Neuron (in vitro differentiated cells): ENCODE results near the gene PFDN6.
"Not testable (repeated sequence)": the region's sequence is repeated elsewhere in the genome, so short reads cannot be mapped to it uniquely, and the experiment has no call there.

Experiments used
- H2AFZ ChIP-seq: one replicate; pipeline ENCODE4 v1.6.1; 2013; ENCODE audit warnings: low read depth, mild to moderate bottlenecking, inconsistent platforms, low read length, moderate library complexity
- H3K27me3 ChIP-seq: one replicate; pipeline ENCODE4 v1.6.1; 2013; ENCODE audit warnings: low read length; ENCODE audit not compliant: insufficient read depth
- H3K36me3 ChIP-seq: one replicate; pipeline ENCODE4 v1.6.1; 2013; ENCODE audit warnings: low read length; ENCODE audit not compliant: insufficient read depth
- H3K4me1 ChIP-seq: one replicate; pipeline ENCODE4 v1.6.1; 2013; ENCODE audit warnings: low read length; ENCODE audit not compliant: insufficient read depth
- H3K4me3 ChIP-seq: 2 replicates; pipeline ENCODE4 v1.5.1; 2013; ENCODE audit warnings: mild to moderate bottlenecking, low read length, moderate library complexity
- H3K9me3 ChIP-seq: one replicate; pipeline ENCODE4 v1.6.1; 2013; ENCODE audit warnings: low read length

PFDN6 gene

DNA sequence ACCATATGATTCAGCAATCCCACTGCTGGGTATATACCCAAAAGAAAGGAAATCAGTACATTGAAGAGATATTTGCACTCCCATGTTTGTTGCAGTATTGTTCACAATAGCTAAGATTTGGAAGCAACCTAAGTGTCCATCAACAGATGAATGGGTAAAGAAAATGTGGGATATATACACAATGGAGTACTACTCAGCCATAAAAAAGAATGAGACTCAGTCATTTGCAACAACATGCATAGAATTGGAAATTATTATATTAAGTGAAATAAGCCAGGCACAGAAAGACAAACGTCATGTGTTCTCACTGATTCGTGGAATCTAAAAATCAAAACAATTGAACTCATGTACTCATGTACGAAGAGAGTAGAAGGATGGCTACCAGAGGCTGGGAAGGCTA lies 26.9 kb upstream of the PFDN6 start:
- not testable (repeated sequence) for H3K4me1 ChIP-seq, H3K27me3 ChIP-seq, H3K9me3 ChIP-seq, H3K4me3 ChIP-seq, H2AFZ ChIP-seq
- H3K36me3 ChIP-seq: peaks cover 68% of the 10 kb centered on the region

DNA sequence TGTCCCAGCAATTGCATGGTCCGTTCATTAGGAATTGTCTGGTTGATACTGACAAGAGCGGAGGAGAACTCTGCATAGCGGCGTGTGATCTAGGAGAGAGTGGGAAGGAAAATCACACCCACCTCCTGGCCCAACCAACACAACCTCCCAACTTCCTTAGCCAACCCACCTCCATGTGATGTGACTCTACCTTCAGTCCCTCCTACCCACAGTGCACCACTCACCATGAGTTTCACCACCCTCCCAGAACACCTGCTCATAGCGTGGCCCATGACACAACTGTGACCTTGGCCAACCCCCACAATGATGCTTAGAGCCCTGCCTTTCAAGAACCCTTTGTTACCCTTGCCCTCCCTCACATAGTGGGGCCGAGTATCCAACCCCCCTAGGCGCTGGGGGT lies 25.4 kb upstream of the PFDN6 start:
- peaks cover 73% of the 10 kb centered on the region for H3K36me3 ChIP-seq
- no peak overlapping the region for H2AFZ ChIP-seq
- no peaks in the 10 kb centered on the region for H3K9me3 ChIP-seq
- no peaks in the 10 kb centered on the region for H3K27me3 ChIP-seq
- H3K4me3 ChIP-seq: no peak overlapping the region
- no peaks in the 10 kb centered on the region for H3K4me1 ChIP-seq

DNA sequence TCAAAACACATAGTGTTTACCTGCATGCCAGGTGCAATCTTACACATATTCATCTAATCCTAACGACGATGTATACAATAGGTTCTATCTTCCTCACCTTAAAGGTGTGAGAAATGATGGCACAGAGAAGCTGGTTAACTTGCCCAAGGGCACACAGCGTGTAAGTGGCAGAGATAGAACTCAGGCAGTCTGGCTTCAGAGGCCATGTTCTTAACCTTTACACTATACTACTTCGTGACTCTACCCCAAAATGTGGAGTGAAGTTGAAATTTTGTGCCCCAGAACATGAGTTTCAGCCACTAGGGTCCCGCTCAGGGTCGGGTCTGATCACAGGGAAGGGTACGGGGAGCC lies 18.3 kb upstream of the PFDN6 start:
- Histone ChIP-seq H3K27me3 (no peaks in the 10 kb centered on the region), H3K36me3 (peaks cover 66% of the 10 kb centered on the region), H3K4me3 (peak overlapping the region; percentile 91), H2AFZ (peak overlapping the region; percentile 93), H3K4me1 (peaks cover 39% of the 10 kb centered on the region), H3K9me3 (no peaks in the 10 kb centered on the region)

DNA sequence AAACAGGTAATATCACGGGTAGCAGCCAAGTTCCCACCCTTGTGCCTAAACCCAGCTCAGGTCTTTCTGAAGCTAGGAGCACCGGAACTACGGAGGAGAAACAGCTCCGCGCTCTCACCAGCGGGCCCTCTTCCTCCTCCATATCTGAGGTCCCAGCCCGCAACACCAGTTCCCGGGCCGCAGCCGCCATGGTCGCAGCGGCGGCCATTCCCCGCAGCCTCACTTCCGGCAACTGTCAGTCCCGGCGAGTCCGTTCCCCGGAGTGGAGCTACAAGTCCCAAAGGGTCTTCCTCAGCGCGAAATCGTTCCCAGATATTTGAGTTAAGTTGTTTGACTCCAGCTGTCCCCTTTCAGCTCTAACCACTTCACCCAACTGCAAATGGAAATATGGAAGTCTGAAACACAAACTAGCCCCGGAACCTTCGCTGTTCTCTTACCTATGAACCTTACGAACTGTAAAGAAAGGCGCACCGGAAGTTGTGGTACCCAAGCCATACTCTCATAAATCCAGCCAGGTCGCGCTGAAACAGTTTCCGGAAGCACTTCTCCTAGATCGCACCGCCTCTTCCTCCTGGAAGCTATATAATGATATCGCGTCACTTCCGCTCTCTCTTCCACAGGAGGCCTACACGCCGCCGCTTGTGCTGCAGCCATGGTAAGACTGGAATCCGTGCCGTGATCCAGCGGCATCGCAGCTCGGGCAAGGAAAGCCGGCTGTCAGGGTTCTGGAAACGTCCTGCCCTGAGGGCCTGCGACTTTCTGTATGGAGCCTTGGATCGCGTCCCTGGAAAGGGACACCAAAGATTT lies 17.7 kb upstream of the PFDN6 start, which contains the start of the genes RPS18 and VPS52:
Gene RPS18 (plus strand): TSS at position 608 of the 807 bp plus-strand sequence. CDS start 45 bp downstream, at position 653.
Gene VPS52 (minus strand): TSS at position 409 of the 807 bp plus-strand sequence. CDS start 201 bp downstream, at position 208.
- peaks cover 66% of the 10 kb centered on the region for H3K36me3 ChIP-seq
- peak within 1 kb of the TSS; percentile 93 for H2AFZ ChIP-seq

DNA sequence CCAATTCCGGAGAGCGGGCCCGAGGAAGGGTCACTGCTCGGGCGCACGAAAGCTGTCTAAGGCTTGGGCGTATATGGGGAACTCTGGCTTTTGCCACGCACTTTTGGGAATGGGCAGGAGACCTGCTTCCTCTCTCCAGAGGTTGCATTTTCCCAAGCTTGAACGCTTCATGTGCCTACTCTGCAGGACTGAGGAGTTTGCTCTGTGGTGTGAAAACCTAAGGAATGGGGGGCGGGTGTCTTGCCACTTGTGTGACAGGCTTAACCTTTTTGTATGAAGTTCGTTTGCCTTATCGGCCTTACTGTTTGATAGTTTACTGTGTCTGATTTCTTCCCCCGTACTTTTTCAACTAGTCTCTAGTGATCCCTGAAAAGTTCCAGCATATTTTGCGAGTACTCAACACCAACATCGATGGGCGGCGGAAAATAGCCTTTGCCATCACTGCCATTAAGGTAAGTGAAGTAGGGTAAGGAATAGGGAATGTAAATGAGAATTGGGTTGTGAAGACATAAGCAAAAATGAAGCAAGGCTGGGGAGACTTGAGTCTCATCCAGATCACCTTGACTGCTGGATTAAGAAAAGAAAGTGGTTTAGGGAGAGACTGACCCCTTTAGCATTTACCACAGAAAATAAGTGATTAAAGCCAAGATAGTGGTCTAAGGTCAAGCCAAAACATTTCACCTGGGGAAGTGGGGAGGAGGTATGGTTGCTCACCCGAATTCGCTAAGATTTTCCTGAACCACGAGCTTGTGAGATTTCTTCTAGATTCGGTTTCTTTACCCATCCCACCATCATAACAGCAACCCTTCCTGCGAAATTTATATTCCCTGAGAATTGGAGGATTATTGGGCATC lies 16.9 kb upstream of the PFDN6 start:
- Histone ChIP-seq H3K36me3 (peaks cover 58% of the 10 kb centered on the region), H2AFZ (no peak overlapping the region), H3K27me3 (no peaks in the 10 kb centered on the region), H3K9me3 (no peaks in the 10 kb centered on the region), H3K4me1 (peaks cover 47% of the 10 kb centered on the region), H3K4me3 (peak overlapping the region; percentile 91)

More for the DNA sequence above, 17.7 kb upstream of the PFDN6 start, which contains the start of the genes RPS18 and VPS52:
- H3K4me3 ChIP-seq: peak within 1 kb of the TSS; percentile 91
- peaks cover 44% of the 10 kb centered on the region for H3K4me1 ChIP-seq
- H3K27me3 ChIP-seq: no peaks in the 10 kb centered on the region
- H3K9me3 ChIP-seq: no peaks in the 10 kb centered on the region

DNA sequence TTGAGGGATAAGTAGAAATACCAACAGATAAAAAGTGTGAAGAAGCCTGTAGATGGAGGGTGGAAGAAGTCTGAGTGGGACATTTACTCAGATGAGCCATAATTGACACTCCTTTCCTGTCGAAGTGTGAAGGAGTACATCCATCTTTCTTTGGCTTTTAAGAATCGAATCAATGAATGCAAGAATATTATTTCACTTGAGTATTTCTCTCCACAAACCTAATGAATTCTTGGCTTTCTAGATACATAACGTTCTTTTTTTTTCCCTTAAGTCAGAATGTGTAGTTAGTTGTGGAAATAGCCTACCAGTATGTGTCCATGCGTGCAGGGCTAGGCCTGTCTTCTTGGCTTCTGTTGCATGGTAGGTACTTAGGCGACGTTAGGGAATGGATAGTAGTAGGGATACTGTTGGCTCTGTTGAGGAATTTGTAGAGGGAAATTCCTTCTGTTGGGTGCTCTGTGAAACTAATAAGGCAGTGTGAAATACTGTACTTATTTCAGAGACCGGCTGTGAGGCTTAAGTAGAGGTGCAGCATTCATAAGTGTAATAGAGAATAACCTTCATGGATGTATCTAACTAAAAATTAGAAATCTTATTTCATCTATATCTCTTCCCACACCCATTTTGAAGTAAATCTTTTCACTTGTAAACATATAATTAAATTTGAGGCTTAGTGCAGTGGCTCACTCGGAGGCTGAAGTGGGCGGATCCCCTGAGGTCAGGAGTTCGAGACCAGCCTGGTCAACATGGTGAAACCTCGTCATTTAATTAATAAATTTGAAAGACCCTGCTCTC lies 16.1 kb upstream of the PFDN6 start:
- H3K4me3 ChIP-seq: peak overlapping the region; percentile 91
- H3K4me1 ChIP-seq: peaks cover 47% of the 10 kb centered on the region
- H3K36me3 ChIP-seq: peaks cover 49% of the 10 kb centered on the region
- H3K9me3 ChIP-seq: no peaks in the 10 kb centered on the region
- no peak overlapping the region for H2AFZ ChIP-seq
- H3K27me3 ChIP-seq: no peaks in the 10 kb centered on the region

DNA sequence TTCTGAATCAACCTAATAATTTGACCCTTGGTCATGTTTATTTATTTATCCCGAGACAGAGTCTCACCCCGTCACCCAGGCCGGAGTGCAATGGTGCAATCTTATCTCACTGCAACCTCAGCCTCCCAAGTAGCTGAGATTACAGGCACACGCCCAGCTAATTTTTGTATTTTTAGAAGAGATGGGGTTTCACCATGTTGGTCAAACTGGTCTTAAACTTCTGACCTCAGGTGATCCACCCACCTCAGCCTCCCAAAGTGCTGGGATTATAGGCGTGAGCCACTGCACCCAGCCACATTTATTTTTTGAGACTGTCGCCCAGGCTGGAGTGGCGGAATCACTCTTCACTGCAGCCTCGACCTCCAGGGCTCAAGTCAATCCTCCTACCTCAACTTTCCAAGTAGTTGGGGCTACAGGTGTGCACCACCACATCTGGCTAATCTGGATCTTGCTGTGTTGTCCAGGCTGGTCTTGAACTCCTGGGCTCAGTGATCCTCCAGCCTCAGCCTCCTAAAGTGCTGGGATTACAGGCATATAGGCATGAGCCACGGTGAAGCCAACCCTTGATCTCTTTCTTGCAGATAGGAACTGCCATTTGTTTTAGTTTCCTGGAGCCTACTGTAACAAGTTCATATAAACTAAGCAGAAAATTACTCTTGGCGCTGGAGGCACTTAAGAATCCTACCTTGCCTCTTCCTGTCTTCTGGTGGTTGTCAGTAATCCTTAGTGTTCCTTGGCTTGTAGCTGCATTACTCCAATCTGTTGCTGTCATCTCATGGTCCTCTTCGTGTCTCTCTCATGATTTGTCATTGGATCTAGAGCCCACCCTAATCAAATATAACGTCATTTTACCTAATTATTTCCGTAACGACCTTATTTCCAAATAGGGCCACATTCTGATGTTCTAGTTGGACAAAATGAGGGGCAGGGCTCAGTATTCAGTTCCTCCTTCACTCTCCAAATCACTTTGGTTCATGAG lies 15.2 kb upstream of the PFDN6 start:
- Histone ChIP-seq H3K4me3 (no peak overlapping the region), H3K36me3 (peaks cover 41% of the 10 kb centered on the region), H2AFZ (no peak overlapping the region), H3K27me3 (no peaks in the 10 kb centered on the region), H3K9me3 (no peaks in the 10 kb centered on the region), H3K4me1 (peaks cover 47% of the 10 kb centered on the region)

DNA sequence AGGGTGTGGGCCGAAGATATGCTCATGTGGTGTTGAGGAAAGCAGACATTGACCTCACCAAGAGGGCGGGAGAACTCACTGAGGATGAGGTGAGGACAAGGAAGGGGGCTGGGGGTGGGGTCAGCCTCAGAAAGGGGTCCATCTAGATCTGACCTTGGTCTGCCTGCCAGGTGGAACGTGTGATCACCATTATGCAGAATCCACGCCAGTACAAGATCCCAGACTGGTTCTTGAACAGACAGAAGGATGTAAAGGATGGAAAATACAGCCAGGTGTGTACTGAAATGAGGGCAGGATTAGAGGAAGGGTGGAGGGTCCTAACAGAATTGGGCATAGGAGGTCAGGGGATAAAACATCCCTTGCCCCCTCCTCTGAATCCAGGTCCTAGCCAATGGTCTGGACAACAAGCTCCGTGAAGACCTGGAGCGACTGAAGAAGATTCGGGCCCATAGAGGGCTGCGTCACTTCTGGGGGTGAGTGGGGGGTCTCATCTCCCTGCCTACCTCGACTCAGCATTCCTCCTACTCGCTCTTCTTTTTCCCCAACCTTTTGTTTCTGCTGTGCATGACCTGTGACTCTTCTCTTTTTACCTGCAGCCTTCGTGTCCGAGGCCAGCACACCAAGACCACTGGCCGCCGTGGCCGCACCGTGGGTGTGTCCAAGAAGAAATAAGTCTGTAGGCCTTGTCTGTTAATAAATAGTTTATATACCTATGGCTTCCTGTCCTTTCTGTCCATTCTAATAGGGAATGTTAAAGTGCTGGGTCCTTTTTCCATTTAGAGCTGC lies 13.4 kb upstream of the PFDN6 start:
- H3K4me1 ChIP-seq: peaks cover 44% of the 10 kb centered on the region
- peak overlapping the region; percentile 40 for H3K4me3 ChIP-seq
- H3K36me3 ChIP-seq: peaks cover 46% of the 10 kb centered on the region
- not testable (repeated sequence) for H3K9me3 ChIP-seq, H3K27me3 ChIP-seq, H2AFZ ChIP-seq

DNA sequence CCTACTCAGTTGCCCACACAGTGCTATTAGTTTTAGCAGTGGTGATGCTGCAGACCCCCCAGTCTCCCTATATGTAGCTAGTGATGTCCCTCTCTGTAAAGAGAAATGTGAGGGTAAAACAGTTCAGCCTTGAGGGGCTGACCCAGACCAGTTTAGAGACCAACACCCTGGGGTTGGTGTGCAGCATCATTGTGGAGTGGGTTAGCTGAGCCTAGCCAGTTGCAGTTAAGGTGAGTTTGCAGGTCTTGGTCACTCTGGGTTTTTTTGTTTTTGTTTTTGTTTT lies 12.9 kb upstream of the PFDN6 start:
- Histone ChIP-seq H3K9me3 (no peaks in the 10 kb centered on the region), H3K4me3 (peak overlapping the region; percentile 40), H3K36me3 (peaks cover 46% of the 10 kb centered on the region), H3K4me1 (peaks cover 44% of the 10 kb centered on the region), H3K27me3 (no peaks in the 10 kb centered on the region), H2AFZ (no peak overlapping the region)

DNA sequence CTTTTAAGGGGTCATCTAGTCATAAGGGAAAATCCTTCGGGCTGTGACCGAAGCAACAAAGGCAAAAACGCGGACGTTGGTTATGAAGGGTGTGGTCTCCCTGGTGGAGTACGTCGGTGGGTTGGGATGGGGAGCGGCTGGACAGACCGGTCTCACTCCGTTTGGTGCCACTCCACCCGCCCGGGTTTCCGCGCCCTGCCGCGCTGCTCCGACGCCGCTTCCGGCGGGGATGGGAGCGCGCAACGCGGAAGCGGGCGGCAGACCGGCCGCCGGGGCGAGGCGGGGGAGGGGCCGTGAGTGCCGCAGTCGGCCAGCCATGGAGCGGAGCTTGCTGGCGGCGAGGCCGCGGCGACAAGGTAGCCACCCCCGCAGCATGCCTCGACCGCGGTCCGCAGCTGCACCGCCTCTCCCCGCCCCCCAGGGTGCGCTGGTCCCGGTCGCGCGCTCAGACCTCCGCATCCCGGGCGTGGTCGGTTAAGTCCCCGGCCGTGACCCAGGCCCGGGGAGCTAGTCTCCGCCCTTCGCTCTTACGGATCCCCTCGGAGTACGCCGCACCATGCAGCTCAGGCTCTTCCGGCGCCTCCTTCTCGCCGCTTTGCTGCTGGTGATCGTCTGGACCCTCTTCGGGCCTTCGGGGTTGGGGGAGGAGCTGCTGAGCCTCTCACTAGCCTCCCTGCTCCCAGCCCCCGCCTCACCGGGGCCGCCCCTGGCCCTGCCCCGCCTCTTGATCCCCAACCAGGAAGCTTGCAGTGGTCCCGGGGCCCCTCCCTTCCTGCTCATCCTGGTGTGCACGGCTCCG lies 12.3 kb upstream of the PFDN6 start, which contains the start of gene B3GALT4:
Gene B3GALT4 (plus strand): TSS at position 260 of the 799 bp plus-strand sequence. CDS start 297 bp downstream, at position 557.
- Histone ChIP-seq H3K4me3 (peak within 1 kb of the TSS; percentile 40), H3K4me1 (peaks cover 44% of the 10 kb centered on the region), H3K36me3 (peaks cover 46% of the 10 kb centered on the region)

More for the DNA sequence above, 12.3 kb upstream of the PFDN6 start, which contains the start of gene B3GALT4:
- no peaks in the 10 kb centered on the region for H3K9me3 ChIP-seq
- no peak within 1 kb of the TSS for H2AFZ ChIP-seq
- H3K27me3 ChIP-seq: no peaks in the 10 kb centered on the region
